Activated T-helper 1 cell treated with anti-CD3 and anti-CD28 coated beads, Interleukin-2, amount 50 U/mL, for 16 hours (primary cell): ENCODE results near the gene WDR90.
A peak's percentile ranks its signal among the peaks of the same experiment; 100 is the strongest.

Experiments used
- DNase-seq, 2 donors: peaks; one replicate each; pipeline ENCODE4 v3.0.0-alpha.2; 2020; ENCODE audit warnings: low read depth in 1 of 2, low spot score in 1 of 2

The WDR90 gene

DNA sequence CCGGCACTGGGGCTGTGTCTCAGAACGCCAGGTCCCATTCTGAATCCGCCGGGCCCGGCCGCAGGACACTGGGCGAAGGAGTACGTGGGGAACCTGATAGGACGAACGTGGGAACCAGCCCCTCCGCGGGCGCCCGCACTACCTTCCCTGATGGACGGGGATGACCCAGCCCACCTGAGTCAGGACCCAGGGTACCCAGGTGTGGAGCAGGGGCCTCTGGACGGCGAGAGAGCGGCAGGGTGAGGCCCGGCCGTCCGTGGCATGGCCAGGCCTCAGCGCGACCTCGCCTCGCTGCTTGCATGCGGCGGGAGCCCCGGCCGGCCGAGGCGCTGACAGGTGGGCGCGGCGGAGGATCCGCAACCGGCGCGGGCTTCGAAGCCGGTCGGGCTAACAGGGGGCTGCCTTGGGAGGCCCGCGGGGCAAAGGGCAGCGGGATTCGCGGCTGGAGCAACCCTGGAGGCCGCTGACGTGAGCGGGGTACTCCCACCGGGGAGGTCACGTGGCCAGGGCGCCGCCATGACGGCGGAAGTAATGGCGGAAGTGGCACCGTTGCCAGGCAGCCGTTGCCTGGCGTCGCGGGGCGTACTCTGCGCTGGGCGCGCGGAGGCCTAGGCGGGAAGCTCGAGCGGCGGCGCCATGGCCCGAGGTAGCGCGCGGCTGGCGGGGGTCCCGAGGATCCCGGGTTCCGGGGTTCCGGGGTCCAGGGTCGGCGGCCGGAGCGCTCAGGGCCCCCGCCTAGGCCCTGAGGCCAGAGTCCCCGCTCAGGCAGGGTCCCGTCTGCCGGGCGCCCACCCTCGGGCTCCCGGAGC lies at the start of gene WDR90:
Gene WDR90, plus strand, starts transcription at position 585 of the 809 bp plus-strand sequence. Its CDS starts 52 bp downstream, at position 637.
- peak; percentile 83 to 87 for DNase-seq

DNA sequence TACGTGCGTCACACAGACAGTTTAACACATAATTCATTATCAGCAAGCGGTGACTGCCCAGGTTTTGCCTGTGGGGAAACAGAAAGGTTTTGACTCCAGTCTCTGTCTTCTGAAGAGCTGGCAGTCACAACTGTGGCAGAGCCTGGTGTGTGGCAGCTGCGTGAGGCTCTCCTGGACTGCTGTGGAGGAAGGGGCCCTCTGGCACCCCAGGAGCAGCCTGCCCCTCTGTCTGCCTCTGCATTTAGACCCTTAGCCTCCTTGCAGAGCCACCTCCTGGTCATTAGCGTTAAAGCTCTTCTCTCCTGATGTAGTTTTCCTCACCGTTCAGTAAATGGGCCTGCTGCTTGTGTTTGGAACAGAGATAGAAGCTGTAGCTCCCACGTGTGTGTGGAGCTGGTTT lies 48.4 kb upstream of the WDR90 start:
- DNase-seq: no peak

DNA sequence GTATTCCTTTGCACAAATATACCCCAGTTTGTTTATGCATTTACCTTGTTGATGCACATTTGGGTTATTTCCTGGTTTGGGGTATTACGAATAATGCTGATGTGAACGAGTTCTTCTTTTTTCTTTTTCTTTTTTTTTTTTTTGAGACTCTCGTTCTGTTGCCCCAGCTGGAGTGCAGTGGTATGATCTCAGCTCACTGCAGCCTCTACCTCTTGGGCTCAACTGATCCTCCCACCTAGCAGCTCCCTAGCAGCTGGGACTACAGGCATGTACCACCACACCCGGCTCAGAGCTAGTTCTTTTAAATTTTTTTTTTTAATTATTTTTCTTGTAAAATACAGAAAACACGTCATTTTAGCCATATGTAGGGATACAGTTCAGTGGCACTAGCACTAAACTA lies 45.2 kb upstream of the WDR90 start:
- no peak for DNase-seq

DNA sequence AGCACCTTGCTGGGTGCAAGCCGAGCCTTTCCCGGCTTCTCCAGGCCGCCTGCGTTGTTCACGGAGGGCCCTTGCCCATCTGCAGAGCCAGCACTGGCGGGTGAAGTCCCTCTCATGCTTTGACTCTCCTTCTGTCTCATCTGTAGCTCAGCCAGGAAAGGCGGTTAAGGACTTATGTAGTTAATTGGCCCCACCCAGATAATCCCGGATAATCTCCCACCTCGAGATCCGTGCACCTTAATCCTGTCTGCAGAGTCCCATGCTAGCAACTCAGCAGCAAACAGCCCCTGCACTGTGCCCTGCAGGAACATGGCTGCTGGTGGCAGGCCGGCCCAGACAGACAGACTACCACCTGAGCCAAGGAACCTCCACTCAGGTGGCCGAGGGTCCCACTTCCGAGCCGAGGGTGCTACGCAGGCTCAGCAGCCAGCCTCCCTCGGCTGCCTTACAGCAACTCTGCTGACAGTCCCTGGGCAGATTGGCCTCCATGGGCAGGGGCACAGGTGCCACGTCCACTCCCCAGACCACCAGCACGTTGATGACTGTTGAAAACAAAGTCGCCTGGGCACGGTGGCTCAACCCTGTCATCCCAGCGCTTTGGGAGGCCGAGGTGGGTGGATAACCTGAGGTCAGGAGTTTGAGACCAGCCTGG lies 42.4 kb upstream of the WDR90 start:
- DNase-seq: no peak

DNA sequence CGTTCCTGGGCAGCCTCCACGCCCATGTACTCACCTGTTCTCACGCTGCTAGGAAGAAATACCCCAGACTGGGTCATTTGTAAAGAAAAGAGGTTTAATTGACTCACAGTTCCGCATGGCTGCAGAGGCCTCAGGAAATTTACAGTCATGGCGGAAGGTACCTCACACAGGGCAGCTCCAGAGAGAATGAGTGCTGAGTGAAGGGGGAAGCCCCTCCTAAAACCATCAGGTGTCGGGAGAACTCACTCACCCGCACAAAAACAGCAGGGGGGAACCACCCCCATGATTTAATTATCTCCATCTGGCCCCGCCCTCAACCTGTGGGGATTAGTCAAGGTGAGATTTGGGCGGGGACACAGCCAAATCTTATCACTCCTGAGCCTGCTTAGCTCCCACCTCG lies 41.1 kb upstream of the WDR90 start:
- DNase-seq: no peak

DNA sequence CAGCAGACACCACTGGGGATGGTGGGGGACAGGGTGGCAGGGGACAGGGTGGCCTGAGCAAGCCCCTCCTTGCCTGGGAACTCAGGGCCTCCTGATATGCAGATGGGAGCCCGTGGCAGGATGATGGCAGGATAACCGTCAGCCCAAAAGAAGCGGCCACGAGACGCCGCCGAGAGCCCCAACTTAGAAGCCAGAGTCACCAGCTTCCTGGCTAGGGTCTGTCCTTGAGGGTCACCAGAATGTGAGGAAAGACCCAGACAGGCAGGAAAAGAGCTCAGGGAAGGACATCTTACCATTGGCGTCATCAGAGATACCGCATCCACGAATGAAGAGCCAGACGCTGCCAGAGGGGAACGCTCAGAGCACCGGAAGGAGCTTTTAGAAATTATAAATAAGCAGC lies 39.8 kb upstream of the WDR90 start:
- DNase-seq: no peak

DNA sequence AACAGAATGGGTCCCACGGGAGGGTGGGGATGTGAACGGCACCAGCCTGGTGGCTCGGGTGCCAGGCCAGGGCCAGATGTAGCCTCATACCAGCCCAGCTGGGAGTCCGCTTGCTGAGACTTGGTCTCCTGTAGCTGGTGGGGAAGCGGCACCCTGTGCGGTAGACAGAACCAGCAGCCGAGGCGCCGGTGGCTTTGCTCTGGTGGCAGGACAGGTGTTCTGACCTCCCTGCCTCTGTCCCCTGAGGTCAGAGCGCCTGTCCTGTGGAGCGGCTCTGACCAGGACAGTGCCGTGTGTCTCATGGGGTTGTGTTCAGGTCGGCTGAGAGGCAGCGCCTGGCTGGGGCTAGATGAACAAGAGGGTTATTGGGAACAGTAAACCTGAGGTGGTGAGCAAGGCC lies 39.2 kb upstream of the WDR90 start:
- DNase-seq: no peak

DNA sequence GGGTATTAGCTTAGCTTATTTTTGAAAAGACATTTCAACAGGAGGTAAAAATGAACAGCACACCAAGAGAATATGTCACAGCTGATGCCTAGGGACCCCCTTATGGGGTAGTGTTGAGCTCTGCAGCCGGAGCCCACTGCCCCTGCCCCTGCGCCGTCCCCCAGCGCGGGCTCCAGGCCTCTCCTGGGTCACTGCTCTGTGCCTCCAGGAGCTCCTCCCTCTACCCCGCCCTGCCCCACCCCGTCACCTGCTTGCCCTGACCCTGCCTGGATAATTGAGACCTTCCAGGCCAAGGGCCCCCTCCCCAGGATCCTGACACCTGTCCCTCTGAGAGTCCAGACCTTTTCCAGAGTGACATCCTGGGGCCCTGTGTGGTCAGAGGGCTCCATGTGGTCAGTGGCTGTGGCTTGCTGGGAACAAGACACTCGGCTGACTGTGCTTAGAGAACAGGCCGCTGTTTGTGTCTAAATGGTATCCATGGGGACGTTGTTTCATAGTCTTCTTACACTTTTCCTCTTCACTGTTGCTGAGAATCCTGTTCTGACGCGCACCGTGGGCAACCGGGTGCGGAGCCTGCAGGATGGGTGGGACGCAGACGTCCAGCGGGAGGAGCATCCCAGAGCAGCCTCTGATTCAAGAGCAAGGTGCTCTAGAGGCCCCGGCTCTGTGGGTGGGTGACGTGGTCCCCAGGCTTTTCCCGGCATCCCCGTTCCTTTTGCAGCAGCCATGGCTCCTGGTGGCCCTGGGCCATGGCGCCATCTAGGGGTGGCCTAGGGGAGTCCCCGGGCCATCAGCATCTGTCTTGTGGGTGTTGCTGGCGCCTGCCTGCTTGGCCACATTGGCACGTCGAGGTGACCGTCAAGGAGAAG lies 38.4 kb upstream of the WDR90 start:
- peak; percentile 32 to 37 for DNase-seq

DNA sequence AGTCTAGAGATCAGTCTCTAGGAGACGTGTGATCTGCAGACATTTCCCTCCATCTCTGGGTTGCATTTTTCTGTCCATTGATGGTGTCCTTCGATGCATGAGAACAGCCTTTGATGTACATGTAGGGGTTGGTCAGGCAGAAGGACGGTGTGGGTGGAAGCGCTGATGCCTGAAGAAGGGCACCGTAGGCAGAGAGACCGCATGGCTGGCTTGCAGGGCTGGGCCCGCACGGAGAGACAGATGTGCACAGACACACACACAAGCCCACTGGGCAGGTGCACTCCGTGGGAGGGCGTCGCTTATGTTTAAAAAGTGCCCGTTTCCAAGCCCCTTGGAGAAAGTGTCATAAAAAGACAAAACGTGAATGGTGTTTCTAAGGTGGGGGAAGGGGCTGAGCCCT lies 34.0 kb upstream of the WDR90 start:
- no peak for DNase-seq

DNA sequence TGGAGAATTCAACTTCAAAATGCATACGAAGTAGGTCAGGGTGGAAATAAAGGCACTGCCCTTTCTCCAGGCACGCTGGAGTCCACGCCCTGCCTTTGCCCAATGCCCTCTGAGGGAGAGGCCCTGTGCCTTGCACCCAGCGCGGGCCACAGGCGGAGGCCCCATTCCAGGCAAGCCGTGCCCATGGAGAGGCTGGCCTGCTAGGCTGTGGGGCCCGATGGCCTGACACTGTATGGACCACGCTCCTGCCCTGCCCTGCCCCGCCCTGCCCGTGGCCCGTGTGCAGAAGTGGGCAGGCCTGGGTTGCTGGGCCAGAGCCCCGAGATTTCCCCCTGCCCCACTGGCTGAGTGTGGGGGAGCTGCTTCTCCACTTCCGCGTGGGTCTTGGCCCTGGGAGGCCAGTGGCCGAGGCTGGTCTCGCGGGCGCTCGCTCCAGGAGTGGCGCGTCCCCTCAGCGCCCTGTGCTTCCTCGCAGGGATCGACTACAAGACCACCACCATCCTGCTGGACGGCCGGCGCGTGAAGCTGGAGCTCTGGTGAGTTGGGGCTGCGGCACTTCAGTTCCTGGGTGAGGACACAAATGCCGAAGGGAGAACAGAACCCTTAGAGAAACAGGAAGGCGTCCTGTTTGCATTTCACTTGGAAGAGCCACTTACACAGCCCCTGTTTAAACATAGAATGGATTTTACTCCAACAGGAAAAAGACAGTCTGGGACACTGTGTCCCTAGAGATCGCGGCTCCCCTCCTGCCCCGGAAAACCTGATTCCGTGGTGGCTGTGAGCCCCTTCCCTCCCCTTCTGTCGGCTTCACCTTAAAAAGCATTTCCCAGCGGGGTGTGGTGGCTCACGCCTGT lies 32.2 kb upstream of the WDR90 start:
- DNase-seq: no peak

DNA sequence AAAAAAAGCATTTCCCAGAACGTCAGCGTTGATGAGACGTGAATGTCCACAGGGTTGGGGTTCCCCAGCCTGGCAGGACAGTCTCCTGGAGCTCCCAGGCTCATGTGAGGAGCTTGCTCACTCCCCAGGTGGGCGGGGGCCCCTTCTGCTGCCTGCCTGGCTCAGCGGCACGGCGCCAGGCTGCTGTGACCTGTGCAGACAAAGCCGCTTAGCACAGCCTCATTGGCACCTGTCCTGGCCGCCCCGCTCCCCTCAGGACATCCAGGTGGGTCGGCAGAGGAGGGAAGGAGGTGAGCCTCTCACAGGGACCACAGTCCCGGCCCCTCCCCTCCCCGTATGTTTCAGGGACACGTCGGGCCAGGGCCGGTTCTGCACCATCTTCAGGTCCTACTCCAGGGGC lies 31.3 kb upstream of the WDR90 start:
- DNase-seq: no peak

DNA sequence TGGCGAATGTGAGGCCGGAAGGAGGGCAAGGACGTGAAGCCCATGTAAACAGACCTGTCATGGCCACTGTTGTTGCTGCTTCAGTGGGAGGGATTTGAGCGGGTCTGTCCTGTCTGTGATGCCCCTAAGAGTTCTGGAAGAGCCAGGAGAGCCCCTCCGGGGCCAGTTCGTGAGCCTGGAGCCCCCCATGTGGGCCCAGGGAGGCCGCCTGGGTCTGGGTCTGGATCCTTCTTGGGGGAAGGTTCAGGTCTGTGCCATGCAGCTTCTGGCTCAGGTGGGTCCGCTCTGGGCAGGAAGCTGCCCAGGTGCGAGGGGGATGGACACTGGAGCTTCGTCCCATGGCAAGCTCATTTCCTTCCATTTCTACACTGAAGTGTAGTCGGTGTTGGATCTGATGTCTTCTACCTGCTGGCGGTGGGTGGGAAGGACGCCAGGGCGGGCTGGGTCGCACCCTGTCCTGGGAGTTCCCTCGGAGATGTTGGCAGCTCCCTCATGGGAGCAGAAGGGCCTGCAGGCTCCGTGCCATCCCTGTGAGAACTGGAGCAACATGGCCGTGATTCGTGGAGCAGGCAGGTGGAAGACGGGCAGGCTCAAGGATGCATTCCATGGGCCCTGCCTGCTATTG lies 29.6 kb upstream of the WDR90 start:
- DNase-seq: no peak

DNA sequence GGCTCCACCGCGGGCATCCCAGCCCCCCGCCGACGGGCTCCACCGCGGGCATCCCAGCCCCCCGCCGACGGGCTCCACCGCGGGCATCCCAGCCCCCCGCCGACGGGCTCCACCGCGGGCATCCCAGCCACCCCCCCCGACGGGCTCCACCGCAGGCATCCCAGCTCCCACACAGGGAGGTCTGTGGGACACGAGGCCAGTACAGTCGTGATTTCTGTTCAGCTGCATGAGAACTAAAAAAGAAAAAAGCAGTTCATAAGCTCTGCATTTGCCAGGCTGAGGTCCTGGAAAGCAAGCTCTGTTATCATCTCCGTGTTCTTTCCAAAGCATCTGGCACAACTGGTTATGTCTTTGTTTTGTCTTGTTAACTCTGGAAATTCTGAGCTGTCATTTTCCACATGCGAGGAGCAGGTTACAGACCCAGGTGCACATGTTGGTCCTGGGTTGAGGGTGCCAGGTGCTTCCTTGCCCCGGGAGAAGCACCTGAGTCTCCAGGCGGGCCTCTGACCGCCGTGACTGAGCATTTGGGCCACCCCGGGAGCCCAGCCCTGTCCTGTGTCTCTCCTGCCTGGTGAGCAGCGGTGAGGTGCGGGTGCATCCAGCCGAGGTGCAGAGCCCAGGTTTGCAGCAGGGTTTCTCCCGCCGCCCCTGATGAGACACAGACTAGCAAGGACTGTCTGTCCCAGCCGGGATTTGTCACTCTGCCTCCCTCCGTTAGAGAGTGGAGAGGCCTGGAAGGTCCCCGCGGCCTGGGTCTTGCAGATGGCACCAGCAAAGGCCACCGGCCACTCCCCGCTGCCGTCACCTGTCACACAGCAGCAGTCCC lies 28.3 kb upstream of the WDR90 start:
- no peak for DNase-seq

DNA sequence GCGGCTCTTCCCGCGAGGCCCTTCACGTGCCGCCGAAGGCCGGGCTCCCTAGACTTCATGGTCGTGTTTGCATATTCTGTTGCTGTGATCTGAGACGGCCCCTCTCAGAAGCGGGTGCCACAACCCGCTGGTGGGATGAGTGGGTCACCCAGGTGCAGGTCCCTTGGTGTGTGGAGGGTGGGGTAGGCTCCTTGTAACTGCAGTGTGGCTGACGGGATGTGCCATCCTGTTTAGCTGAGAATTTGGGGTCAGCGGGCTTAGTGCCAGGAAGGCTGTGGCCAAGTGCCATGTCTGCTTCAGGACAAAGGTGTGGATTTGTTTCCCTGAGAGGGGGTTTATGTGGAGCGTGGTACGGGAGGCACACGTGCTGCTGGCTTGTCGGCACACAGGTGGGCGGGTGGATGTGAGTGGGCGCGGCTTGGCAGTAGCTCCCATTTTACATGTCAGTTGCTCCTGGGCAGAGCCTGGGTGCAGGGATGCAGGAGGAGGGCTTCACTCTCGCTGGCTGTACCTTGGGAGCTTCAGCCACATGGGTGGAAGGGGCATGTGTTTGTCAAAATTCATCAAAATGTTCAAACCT lies 27.5 kb upstream of the WDR90 start:
- no peak for DNase-seq

DNA sequence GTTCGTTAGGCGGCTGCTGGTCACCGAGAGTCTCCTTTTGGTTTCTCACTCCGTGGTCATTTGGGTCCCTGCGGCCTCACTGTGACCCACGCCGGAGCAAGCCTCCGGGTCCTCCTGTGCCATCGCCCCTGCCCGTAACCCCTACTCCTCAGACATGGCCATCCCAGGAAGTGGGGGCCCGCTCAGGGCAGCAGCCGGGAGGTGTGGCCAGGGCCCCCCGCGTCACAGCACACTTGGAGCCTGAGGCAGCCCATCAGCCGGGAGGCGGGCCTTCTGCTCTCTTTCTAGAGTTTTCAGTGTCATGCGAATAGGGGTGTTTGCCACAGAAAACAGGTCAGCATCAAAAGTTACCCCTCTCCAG lies 26.3 kb upstream of the WDR90 start:
- no peak for DNase-seq

DNA sequence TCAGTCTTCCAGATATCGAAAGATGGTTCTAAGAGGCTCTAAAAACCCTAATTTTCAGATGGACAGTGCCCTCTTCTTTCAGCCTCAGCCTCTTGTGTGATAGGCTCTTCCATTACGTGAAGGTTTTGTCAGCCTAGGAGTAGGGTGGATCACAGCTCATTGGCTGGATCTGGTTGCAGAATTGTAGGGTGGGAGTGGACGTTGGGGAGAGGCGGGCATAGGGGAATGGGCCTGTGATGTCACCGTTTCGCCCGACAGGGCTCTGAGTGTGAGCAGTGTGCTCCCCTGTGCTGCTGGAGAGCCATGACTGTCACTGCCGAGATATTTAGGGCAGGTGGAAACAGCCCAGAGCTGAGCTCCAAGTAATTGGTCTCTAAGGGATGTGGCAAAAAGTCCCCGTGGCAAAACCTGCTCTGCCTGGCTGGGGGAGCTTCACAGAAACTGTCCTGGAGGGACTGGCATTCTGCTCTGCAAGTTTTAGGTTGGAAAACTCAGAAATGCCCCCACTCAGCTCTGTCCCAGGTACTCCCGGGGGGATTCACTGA lies 24.6 kb upstream of the WDR90 start:
- no peak for DNase-seq

DNA sequence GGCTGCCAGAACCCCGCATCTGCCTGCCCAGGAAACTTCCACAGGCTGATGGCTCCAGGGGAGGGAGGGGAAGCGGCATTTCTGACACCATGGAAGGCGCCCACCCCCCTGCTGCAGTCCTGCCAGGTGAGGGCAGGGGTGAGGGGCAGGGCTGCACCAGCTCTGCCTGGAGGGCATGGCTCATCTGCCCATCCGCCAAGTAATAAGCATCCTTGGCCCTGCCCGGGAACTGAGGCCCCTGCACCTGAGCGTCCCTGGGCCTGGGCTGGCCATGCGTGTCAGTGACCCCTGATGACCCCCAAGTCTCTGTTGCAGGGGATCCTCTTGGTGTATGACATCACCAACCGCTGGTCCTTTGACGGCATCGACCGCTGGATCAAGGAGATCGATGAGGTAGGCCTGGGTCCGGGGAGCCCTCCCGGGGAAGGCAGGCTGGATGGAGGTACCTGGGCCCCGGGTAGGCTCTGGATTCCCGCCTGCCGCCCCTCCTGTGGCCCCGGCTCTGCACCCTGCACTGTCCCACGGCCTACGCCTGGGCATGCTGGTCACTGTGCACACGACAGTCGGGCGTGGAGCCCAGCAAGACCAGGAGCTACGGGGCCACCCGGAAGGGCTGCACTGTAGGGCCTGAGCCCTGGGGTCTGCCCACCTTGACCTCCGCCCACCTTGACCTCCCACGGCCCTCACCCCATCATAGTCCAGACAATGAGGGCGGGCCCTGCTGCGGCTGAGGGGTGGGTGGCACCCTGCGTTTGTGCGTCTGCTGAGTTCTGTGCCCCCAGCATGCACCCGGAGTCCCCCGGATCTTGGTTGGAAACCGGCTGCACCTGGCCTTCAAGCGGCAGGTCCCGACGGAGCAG lies 23.8 kb upstream of the WDR90 start:
- no peak for DNase-seq
